ENCODE results near the gene CHD6. TPM values are rescaled to one million over a fixed set of nuclear protein-coding genes. Genes with fewer than 3 reads are reported as not detected.

The CHD6 gene
- total and polyA plus RNA-seq, 2 of the 13 experiments (the other 11 are each of a cell fraction or from before 2014, with no cell fraction given): 14.4 to 52.0 TPM

GRCh38 chr20:41358717-41359116 is 259.5 kb downstream of the CHD6 start:
- POLR2A ChIA-PET: no interaction called here
- FAIRE-seq (peak; percentile 77), ATAC-seq (peak; percentile 82)
- TF ChIP-seq XRCC5 (optimal IDR thresholded peaks at IDR 0.05; ENCODE audit: low read length) (peak; percentile 38), TOPORS (CRISPR knock-in tag; IDR thresholded peaks at IDR 0.05) (0 out of 2 replicates have a peak, but pooled peaks have one; percentile 41), ZNF121 (CRISPR knock-in tag; IDR thresholded peaks at IDR 0.05) (peak; percentile 68), MXD1 (CRISPR knock-in tag; IDR thresholded peaks at IDR 0.05) (no peak), SP1 (IDR thresholded peaks at IDR 0.05) (no peak), SP1 (CRISPR knock-in tag; IDR thresholded peaks at IDR 0.05) (peak; percentile 37; the same call in 1 of the 2 replicates), EEA1 (CRISPR knock-in tag; IDR thresholded peaks at IDR 0.05; ENCODE audit: borderline replicate concordance) (no peak), HNF4G (IDR thresholded peaks at IDR 0.05; ENCODE audit: borderline replicate concordance, low read depth, low read length) (peak; percentile 73; the same call in 1 of the 2 replicates), HNF4G (CRISPR knock-in tag; IDR thresholded peaks at IDR 0.05; ENCODE audit: borderline replicate concordance, low read depth) (no peak), ZNF687 (CRISPR knock-in tag; IDR thresholded peaks at IDR 0.05) (peak; percentile 59), ZNF574 (CRISPR knock-in tag; IDR thresholded peaks at IDR 0.05) (0 out of 2 replicates have a peak, but pooled peaks have one; percentile 47), MAX (IDR thresholded peaks at IDR 0.05) (peak; percentile 20; the same call in 1 of the 2 replicates), PAXIP1 (CRISPR knock-in tag; conservative IDR thresholded peaks at IDR 0.05) (peak; percentile 37; the same call in 1 of the 2 replicates)

More at GRCh38 chr20:41358717-41359116, 259.5 kb downstream of the CHD6 start:
- 0 out of 5 replicates have a peak, but pooled peaks cover 0 to 4% of the 10 kb centered on the region in 2 experiments for H3K27me3 ChIP-seq (ENCODE audit: control insufficient read depth in 1 of 2, insufficient read depth in 2 of 2, low read length in 2 of 2)
- no TSS peak for BruUV-seq (replicated peaks)
- WGBS (ENCODE audit: low lambda C conversion rate): 48% methylated on average over 7 of the region's 7 CpGs
- peaks cover 13% of the 10 kb centered on the region for H3K4me1 ChIP-seq (ENCODE audit: insufficient read depth, low read length)
- H3K27ac ChIP-seq (ENCODE audit: extremely low read length, insufficient read depth, low read length): no peak overlapping the region
- no peaks in the 10 kb centered on the region for H3K79me2 ChIP-seq (ENCODE audit: insufficient read depth, low read length)
- no peak overlapping the region for H3K9ac ChIP-seq (ENCODE audit: insufficient read depth, low read depth, low read length)
- peaks cover 9 to 10% of the 10 kb centered on the region in 2 experiments; a peak in 3 of 5 replicates for H3K36me3 ChIP-seq (replicated peaks in 1 of 2; ENCODE audit: control insufficient read depth in 1 of 2, insufficient read depth in 2 of 2, low read length in 2 of 2)
- CTCF ChIA-PET (ENCODE audit: low intra/inter-chr PET ratio, low total read pairs): no interaction called here
- H2AFZ ChIP-seq (ENCODE audit: low read length): no peak overlapping the region
- in situ Hi-C loops (cut with HindIII; ENCODE audit: extremely low pct_ligation_motif_present, low pct_unique_long_range_greater_than_20kb): no loop called here
- no peak overlapping the region for H3K4me3 ChIP-seq (replicated peaks in 1 of 3; ENCODE audit: insufficient read depth in 1 of 3, low read depth in 2 of 3, low read length in 3 of 3)
- intact Hi-C loops (cut with micrococcal nuclease; ENCODE audit: unreplicated experiment): loop anchor here (2.0 kb wide), 1 partner anchor 18 kb away; the partner anchor contains the start of gene LPIN3
- H3K4me2 ChIP-seq (ENCODE audit: low read depth, low read length): peak overlapping the region; percentile 29
- no peaks in the 10 kb centered on the region for H3K9me3 ChIP-seq (ENCODE audit: low read length)
- H4K20me1 ChIP-seq (ENCODE audit: insufficient read depth, low read length): no peaks in the 10 kb centered on the region
- DNase-seq (ENCODE audit: low spot score): peak; percentile 58

Data from HepG2 (cell line).